Measurements from ENCODE around the gene SPTLC3.

SPTLC3 gene

GRCh38 chr20:13148961-13149360, 140.2 kb downstream of the SPTLC3 start:
- in situ Hi-C loops (cut with MboI; ENCODE audit: low pct_unique_long_range_greater_than_20kb, low sequenced_read_pairs, unreplicated experiment) = no loop called here
- TF ChIP-seq, protein P1, sequence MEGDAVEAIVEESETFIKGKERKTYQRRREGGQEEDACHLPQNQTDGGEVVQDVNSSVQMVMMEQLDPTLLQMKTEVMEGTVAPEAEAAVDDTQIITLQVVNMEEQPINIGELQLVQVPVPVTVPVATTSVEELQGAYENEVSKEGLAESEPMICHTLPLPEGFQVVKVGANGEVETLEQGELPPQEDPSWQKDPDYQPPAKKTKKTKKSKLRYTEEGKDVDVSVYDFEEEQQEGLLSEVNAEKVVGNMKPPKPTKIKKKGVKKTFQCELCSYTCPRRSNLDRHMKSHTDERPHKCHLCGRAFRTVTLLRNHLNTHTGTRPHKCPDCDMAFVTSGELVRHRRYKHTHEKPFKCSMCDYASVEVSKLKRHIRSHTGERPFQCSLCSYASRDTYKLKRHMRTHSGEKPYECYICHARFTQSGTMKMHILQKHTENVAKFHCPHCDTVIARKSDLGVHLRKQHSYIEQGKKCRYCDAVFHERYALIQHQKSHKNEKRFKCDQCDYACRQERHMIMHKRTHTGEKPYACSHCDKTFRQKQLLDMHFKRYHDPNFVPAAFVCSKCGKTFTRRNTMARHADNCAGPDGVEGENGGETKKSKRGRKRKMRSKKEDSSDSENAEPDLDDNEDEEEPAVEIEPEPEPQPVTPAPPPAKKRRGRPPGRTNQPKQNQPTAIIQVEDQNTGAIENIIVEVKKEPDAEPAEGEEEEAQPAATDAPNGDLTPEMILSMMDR (IDR thresholded peaks at IDR 0.05; ENCODE audit: extremely low read depth, insufficient read depth, missing control alignments) = no peak
- DNase-seq (ENCODE audit: low spot score) = no peak

DNA sequence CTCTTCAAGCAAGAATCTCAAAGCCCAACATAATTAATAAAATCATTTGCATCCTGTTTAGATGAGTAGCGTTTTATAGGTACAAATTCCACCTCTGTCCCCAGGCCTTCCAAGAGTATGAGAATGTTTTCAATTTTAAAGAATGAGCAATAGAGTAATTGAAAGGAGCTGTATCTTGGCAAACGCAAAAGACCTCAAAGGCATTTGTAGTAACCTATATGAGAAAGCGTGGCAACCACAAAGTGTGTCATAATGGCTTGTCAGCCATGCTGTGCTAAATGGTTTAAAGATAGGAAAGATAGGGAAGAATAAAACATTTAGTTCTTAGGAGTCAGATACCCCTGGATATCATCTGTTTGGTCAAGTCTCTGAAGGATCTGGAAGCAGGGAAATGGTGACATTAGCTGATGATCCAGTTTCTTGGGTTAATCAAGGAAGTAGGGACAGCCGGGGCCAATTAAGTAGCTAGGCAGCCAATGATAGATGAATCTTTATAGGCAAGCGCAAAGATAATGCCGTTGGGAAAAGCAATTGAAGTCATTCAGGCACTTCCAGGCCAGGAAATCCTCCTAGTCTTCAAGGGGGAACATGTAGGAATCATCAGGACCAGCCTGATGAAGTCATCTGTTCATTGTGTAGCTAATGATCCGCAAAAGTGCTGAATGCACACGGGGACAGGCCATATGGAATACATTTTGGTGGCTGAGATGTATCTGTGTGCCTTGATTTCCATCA, 140.8 kb downstream of the SPTLC3 start:
- in situ Hi-C loops (cut with MboI; ENCODE audit: low pct_unique_long_range_greater_than_20kb, low sequenced_read_pairs, unreplicated experiment) = no loop called here
- TF ChIP-seq, protein P1 (IDR thresholded peaks at IDR 0.05; ENCODE audit: extremely low read depth, insufficient read depth, missing control alignments) = no peak
- DNase-seq (ENCODE audit: low spot score) = no peak

GRCh38 chr20:13158369-13158768, 149.6 kb downstream of the SPTLC3 start:
- in situ Hi-C loops (cut with MboI; ENCODE audit: low pct_unique_long_range_greater_than_20kb, low sequenced_read_pairs, unreplicated experiment) = no loop called here
- TF ChIP-seq, protein P1 (IDR thresholded peaks at IDR 0.05; ENCODE audit: extremely low read depth, insufficient read depth, missing control alignments) = no peak
- DNase-seq (ENCODE audit: low spot score) = no peak

DNA sequence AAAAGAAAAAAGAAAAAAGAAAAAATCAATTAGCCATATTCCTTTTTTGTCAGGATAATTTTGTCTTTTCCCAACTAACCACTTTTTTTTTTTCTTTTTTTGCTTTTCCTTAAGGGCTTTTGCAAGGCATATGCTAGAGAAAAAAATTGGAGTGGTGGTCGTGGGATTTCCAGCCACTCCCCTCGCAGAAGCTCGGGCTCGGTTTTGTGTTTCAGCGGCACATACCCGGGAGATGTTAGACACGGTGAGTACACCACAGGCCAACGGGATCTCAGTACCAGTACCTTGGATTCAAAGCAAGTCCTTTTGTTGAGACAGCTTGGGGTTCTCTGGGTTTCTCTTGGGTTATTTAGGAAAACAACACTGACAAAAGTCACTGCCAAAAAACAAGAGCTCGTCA, 151.1 kb downstream of the SPTLC3 start:
- in situ Hi-C loops (cut with MboI; ENCODE audit: low pct_unique_long_range_greater_than_20kb, low sequenced_read_pairs, unreplicated experiment) = no loop called here
- no peak for DNase-seq (ENCODE audit: low spot score)
- TF ChIP-seq, protein P1 (IDR thresholded peaks at IDR 0.05; ENCODE audit: extremely low read depth, insufficient read depth, missing control alignments) = no peak

DNA sequence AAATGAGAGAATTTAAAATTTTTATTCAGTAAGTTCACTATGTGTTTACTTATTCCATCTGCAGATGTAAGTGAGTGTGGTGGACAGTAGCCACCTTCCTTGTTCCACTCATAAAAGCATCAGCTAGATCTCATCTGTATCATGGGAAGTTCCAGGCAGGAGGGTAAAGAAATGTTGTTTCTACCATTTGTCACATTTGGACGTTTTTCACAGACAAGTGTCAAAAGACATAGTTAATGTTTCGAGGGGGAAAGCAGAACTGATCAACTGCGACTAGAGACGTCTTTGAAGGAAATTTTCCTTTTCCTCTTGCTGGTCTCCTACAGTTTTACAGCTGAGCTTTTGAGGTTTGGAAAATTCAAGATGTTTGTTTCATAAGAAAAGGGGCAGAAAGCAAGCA, 156.4 kb downstream of the SPTLC3 start:
- DNase-seq (ENCODE audit: low spot score) = no peak
- in situ Hi-C loops (cut with MboI; ENCODE audit: low pct_unique_long_range_greater_than_20kb, low sequenced_read_pairs, unreplicated experiment) = no loop called here
- TF ChIP-seq, protein P1 (IDR thresholded peaks at IDR 0.05; ENCODE audit: extremely low read depth, insufficient read depth, missing control alignments) = no peak

DNA sequence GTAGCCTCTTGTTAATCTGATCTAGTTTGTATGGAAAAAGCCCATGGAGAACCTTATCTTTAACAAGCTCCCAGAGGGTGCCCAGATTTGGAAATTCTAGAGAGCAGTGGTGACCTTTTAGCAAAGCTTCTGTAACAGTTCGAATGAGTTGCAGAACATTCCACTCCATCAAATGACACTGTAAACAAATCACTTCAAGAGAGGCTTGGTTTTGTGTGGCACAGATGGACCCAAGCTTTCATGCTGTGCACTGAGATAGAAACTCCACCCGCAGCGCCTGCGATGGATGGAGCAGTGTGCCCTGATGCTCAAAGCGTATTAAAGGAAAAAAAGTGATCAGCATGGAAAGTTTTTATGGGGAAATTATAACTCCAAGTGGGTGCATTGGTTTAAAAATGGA, 157.2 kb downstream of the SPTLC3 start:
- in situ Hi-C loops (cut with MboI; ENCODE audit: low pct_unique_long_range_greater_than_20kb, low sequenced_read_pairs, unreplicated experiment) = no loop called here
- no peak for DNase-seq (ENCODE audit: low spot score)
- TF ChIP-seq, protein P1 (IDR thresholded peaks at IDR 0.05; ENCODE audit: extremely low read depth, insufficient read depth, missing control alignments) = no peak
